Kidney (tissue), 14 donors: Measurements from ENCODE around the gene AP1G2. TPM values are rescaled to one million over a fixed set of nuclear protein-coding genes. Genes with fewer than 3 reads are reported as not detected.
"Not testable (repeated sequence)": the region's sequence is repeated elsewhere in the genome, so short reads cannot be mapped to it uniquely, and the experiment has no call there.

Experiments used
- DNase-seq, 5 donors: peaks; one replicate each; pipeline ENCODE4 v3.0.0-alpha.2; 2013 to 2020
- FAIRE-seq: peaks from 2 replicates; lab custom pipeline; 2012; peaks lifted over from hg19 to GRCh38; lab: Jason Lieb, UNC
- H3K27ac ChIP-seq, 2 donors: one replicate each; pipeline ENCODE4 v1.7.0; 2013; ENCODE audit warnings: low read depth in 2 of 2, low read length in 2 of 2, inconsistent platforms in 1 of 2
- H3K27me3 ChIP-seq: one replicate; pipeline ENCODE4 v1.7.1; 2013; ENCODE audit warnings: low read length, inconsistent platforms; ENCODE audit not compliant: control insufficient read depth, insufficient read depth
- H3K36me3 ChIP-seq, 3 donors: one replicate each; pipeline versions ENCODE4 v1.7.0 to v1.7.1; 2013; ENCODE audit warnings: low read length in 3 of 3, control low read depth in 1 of 3, inconsistent platforms in 1 of 3; ENCODE audit not compliant: insufficient read depth in 3 of 3, control insufficient read depth in 2 of 3
- H3K4me1 ChIP-seq, 3 donors: one replicate each; pipeline versions ENCODE4 v1.7.0 to v1.7.1; 2013; ENCODE audit warnings: low read length in 3 of 3, inconsistent platforms in 1 of 3, low read depth in 1 of 3; ENCODE audit not compliant: control insufficient read depth in 2 of 3, insufficient read depth in 2 of 3
- H3K4me3 ChIP-seq, 3 donors: one replicate each; pipeline versions ENCODE4 v1.7.0 to v1.8.1; 2013; ENCODE audit warnings: low read length in 3 of 3, control low read depth in 1 of 3, inconsistent platforms in 1 of 3
- H3K9ac ChIP-seq, 3 donors: one replicate each; pipeline versions ENCODE4 v1.7.0 to v1.7.1; 2013; ENCODE audit warnings: low read length in 3 of 3, control low read depth in 1 of 3, inconsistent platforms in 1 of 3
- H3K9me3 ChIP-seq, 3 donors: one replicate each; pipeline versions ENCODE4 v1.7.0 to v1.7.1; 2013; ENCODE audit warnings: low read length in 3 of 3, control low read depth in 1 of 3, inconsistent platforms in 1 of 3; ENCODE audit not compliant: control insufficient read depth in 2 of 3, insufficient read depth in 1 of 3
- CTCF ChIP-seq: IDR thresholded peaks from 3 replicates; pipeline ENCODE4 v1.5.1; 2012; ENCODE audit warnings: mild to moderate bottlenecking, moderate library complexity, borderline replicate concordance; ENCODE audit not compliant: insufficient read depth; ENCODE audit errors: extremely low read depth
- intact Hi-C: fragments of 100-400 bp; cut with DNase I; formaldehyde crosslinking; loops from one replicate; pipeline ENCODE4 v1.11.1; 2022
- polyA plus RNA-seq: library from polyadenylated mRNA; stranded (reverse); fragments of 350-450 nt; fragmentation: Illumina TruSeq; extraction: RNeasy Lipid Tissue Mini Kit (QIAGEN cat#74804); gene quantifications from one replicate; pipeline ENCODE4 v1.2.3, GENCODE V29; 2014; ENCODE audit warnings: low read depth, low replicate concordance; ENCODE audit not compliant: insufficient read depth
- total RNA-seq: library from RNA; stranded (reverse); fragmentation: NEBNext Ultra II Directional; extraction: Animal tissue kit (Norgen Biotek cat#: 25700); gene quantifications from one replicate; pipeline ENCODE4 v1.2.1, GENCODE V29; 2021
- donor health status: control.
- donor health status: control.
- donor health status: control.
- donor health status: control.
- donor health status: control.
- donor health status: DM: yes; HTN: yes; CAD: no.
- donor health status: Normal renal cell carcinoma (clear cell type).

AP1G2 gene
- total and polyA plus RNA-seq, 2 donors from 2014 or later, result 56.7 to 123 TPM

DNA sequence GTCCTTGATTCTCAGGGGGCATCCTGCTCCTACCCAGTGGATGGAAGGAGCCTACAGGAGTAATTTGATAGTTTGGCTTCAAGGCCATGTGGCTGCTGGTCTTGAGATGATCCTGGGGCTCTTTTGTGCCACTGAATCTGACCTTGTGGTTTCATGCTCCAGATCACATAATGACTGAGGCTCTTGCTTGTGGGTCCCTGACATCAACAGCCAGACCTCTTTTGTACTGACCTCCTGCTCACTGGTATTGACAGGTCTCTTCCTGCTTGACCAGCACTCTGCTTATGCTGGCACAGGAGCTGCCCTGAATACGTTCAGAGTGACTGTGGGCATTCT is 34.2 kb upstream of the AP1G2 start:
- FAIRE-seq, result no peak
- no peaks in the 10 kb centered on the region for H3K4me1 ChIP-seq
- no peak for TF ChIP-seq CTCF

GRCh38 chr14:23601424-23601823 is 33.8 kb upstream of the AP1G2 start:
- FAIRE-seq, result no peak
- no peak overlapping the region for H3K9ac ChIP-seq
- H3K27me3 ChIP-seq, result no peaks in the 10 kb centered on the region
- intact Hi-C loops, result no loop called here
- no peaks in the 10 kb centered on the region for H3K4me1 ChIP-seq
- no peaks in the 10 kb centered on the region for H3K9me3 ChIP-seq
- no peak overlapping the region for H3K4me3 ChIP-seq
- DNase-seq, result no peak
- no peaks in the 10 kb centered on the region for H3K36me3 ChIP-seq
- TF ChIP-seq CTCF, result no peak
- H3K27ac ChIP-seq, result no peak overlapping the region

More for the DNA sequence above, 34.2 kb upstream of the AP1G2 start:
- Histone ChIP-seq H3K4me3 (no peak overlapping the region), H3K9me3 (no peaks in the 10 kb centered on the region), H3K27me3 (no peaks in the 10 kb centered on the region), H3K27ac (no peak overlapping the region), H3K9ac (no peak overlapping the region), H3K36me3 (no peaks in the 10 kb centered on the region)
- DNase-seq, result no peak
- intact Hi-C loops, result no loop called here

- Histone ChIP-seq H3K27ac (no peak overlapping the region), H3K9ac (no peak overlapping the region), H3K27me3 (no peaks in the 10 kb centered on the region), H3K4me1 (no peaks in the 10 kb centered on the region), H3K36me3 (no peaks in the 10 kb centered on the region), H3K9me3 (no peaks in the 10 kb centered on the region), H3K4me3 (no peak overlapping the region)
- no peak for TF ChIP-seq CTCF
- DNase-seq, result no peak
- FAIRE-seq, result no peak
- intact Hi-C loops, result no loop called here
These were observed 33.2 kb upstream of the AP1G2 start for GRCh38 chr14:23600806-23601205.

- Histone ChIP-seq H3K9ac (no peak overlapping the region), H3K27me3 (no peaks in the 10 kb centered on the region), H3K4me1 (no peaks in the 10 kb centered on the region), H3K9me3 (no peaks in the 10 kb centered on the region), H3K27ac (no peak overlapping the region), H3K36me3 (no peaks in the 10 kb centered on the region), H3K4me3 (no peak overlapping the region)
- intact Hi-C loops, result no loop called here
- FAIRE-seq (no peak), DNase-seq (no peak)
- TF ChIP-seq CTCF, result no peak
These were observed 32.7 kb upstream of the AP1G2 start for GRCh38 chr14:23600322-23600707.

DNA sequence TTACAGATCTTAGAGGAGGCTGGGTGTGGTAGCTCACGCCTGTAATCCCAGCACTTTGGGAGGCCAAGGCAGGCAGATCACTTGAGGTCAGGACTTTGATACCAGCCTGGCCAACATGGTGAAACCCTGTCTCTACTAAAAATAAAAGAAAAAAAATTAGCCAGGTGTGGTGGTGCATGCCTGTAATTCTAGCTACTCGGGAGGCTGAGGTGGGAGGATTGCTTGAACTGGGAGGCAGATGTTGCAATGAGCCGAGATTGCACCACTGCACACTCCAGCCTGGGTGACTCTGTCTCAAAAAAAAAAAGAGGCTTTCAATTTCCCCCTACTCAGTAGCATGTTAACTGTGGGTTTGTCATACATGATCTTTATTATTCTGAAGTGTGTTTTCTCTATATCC is 26.6 kb upstream of the AP1G2 start:
- intact Hi-C loops, H3K4me3 ChIP-seq, H3K9me3 ChIP-seq, H3K36me3 ChIP-seq, H3K9ac ChIP-seq, FAIRE-seq, H3K4me1 ChIP-seq, H3K27ac ChIP-seq, H3K27me3 ChIP-seq, DNase-seq: not testable (repeated sequence)
